Measurements from ENCODE around the gene REV1.

Gene REV1

DNA sequence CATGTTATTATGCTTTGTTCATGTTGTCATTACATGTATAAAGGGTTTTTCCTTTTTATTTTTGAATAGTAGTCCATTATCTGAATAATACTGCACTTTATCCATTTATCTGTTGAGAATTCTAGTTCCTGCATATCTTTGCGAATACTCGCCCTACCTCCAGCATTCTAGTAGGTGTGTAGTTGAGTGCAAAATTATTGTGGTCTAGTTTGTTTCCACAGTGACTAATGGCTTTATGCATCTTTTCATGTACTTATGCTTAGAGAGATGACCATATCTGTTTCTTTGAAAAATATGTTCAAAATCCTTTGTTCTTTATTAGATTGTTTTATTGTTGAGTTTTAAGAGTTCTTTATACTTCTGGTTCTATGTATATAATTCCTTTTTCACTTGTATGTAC, 103.8 kb downstream of the REV1 start:
- H2AFZ ChIP-seq (ENCODE audit: low read depth, low read length), result no peak overlapping the region

DNA sequence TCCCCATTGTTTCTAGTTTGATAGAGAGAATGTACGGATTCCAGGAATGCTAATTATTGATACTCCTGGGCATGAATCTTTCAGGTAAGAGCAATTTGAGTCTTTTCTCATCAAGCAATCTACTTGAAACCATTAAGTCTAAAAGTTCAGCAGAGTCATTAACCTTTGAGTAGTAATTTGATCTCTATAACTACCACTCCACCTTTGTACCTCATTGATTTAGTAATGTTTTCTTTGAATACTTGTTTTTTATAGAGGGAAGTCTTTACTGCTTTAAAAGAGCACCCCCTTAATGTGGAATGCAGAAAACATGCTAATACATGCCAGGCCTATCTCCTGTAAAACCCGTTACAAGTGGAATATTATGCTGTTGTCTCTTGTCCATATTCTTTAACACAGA, 107.7 kb downstream of the REV1 start:
- Histone ChIP-seq H3K4me3 (ENCODE audit: low read length) (no peak overlapping the region), H3K36me3 (replicated peaks; ENCODE audit: low read depth, low read length) (peaks cover 42% of the 10 kb centered on the region), H3K9me3 (ENCODE audit: insufficient read depth, low read length) (no peaks in the 10 kb centered on the region), H3K9ac (ENCODE audit: low read length) (no peak overlapping the region), H3K27me3 (ENCODE audit: low read depth, low read length) (no peaks in the 10 kb centered on the region), H3K27ac (ENCODE audit: low read length) (no peak overlapping the region), H3K79me2 (ENCODE audit: low read length) (no peaks in the 10 kb centered on the region), H3K4me2 (ENCODE audit: low read length) (no peak overlapping the region), H2AFZ (ENCODE audit: low read depth, low read length) (no peak overlapping the region), H4K20me1 (ENCODE audit: insufficient read depth, low read length) (0 out of 2 replicates have a peak, but pooled peaks cover 6% of the 10 kb centered on the region), H3K4me1 (ENCODE audit: low read length) (peaks cover 24% of the 10 kb centered on the region)
- TF ChIP-seq EZH2phosphoT487 (IDR thresholded peaks at IDR 0.05; ENCODE audit: low read depth), result no peak
- no peak for TF ChIP-seq CTCF (IDR thresholded peaks at IDR 0.05; ENCODE audit: low read depth, low read length)

More for the DNA sequence above, 103.8 kb downstream of the REV1 start:
- TF ChIP-seq EZH2phosphoT487 (IDR thresholded peaks at IDR 0.05; ENCODE audit: low read depth) (no peak), CTCF (IDR thresholded peaks at IDR 0.05; ENCODE audit: low read depth, low read length) (no peak)
- H3K27ac ChIP-seq (ENCODE audit: low read length), result no peak overlapping the region
- H3K4me3 ChIP-seq (ENCODE audit: low read length), result no peak overlapping the region
- no peaks in the 10 kb centered on the region for H3K79me2 ChIP-seq (ENCODE audit: low read length)
- H3K36me3 ChIP-seq (replicated peaks; ENCODE audit: low read depth, low read length), result peaks cover 44% of the 10 kb centered on the region
- H3K9ac ChIP-seq (ENCODE audit: low read length), result no peak overlapping the region
- H3K4me2 ChIP-seq (ENCODE audit: low read length), result no peak overlapping the region
- H3K27me3 ChIP-seq (ENCODE audit: low read depth, low read length), result no peaks in the 10 kb centered on the region
- no peaks in the 10 kb centered on the region for H3K9me3 ChIP-seq (ENCODE audit: insufficient read depth, low read length)
- no peaks in the 10 kb centered on the region for H4K20me1 ChIP-seq (ENCODE audit: insufficient read depth, low read length)
- H3K4me1 ChIP-seq (ENCODE audit: low read length), result no peaks in the 10 kb centered on the region

- Histone ChIP-seq H3K9me3 (ENCODE audit: insufficient read depth, low read length) (no peaks in the 10 kb centered on the region), H4K20me1 (ENCODE audit: insufficient read depth, low read length) (0 out of 2 replicates have a peak, but pooled peaks cover 6% of the 10 kb centered on the region), H3K9ac (ENCODE audit: low read length) (no peak overlapping the region), H3K27me3 (ENCODE audit: low read depth, low read length) (no peaks in the 10 kb centered on the region), H3K27ac (ENCODE audit: low read length) (peak overlapping the region; percentile 3; the same call in 1 of the 2 replicates), H3K36me3 (replicated peaks; ENCODE audit: low read depth, low read length) (peaks cover 49% of the 10 kb centered on the region), H2AFZ (ENCODE audit: low read depth, low read length) (no peak overlapping the region), H3K4me3 (ENCODE audit: low read length) (no peak overlapping the region), H3K79me2 (ENCODE audit: low read length) (no peaks in the 10 kb centered on the region), H3K4me2 (ENCODE audit: low read length) (peak overlapping the region; percentile 20; the same call in 1 of the 2 replicates), H3K4me1 (ENCODE audit: low read length) (peaks cover 24% of the 10 kb centered on the region)
- TF ChIP-seq EZH2phosphoT487 (IDR thresholded peaks at IDR 0.05; ENCODE audit: low read depth) (no peak), CTCF (IDR thresholded peaks at IDR 0.05; ENCODE audit: low read depth, low read length) (no peak)
Observed at GRCh38 chr2:99380376-99381010, 109.3 kb downstream of the REV1 start.

DNA sequence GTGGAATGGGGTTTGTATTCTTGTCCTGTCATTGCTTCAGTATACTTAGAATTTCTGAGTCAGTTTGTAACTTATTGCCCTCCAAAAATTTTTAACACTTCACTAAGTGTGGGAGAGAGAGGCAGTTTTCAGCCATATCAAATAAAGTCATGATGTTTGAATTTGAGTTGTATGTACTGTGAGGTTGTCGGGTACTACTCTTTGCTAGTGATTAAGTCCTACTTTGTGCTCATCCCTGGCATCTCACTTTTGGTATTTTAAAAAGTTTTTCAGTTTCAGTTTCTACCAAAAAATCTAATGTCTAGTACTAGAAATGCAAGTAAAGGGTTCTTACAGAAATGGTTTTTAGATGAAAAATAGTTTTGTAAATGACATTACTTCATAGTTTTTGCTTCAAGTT, 111.9 kb downstream of the REV1 start:
- H3K4me3 ChIP-seq (ENCODE audit: low read length), result no peak overlapping the region
- H3K9me3 ChIP-seq (ENCODE audit: insufficient read depth, low read length), result no peaks in the 10 kb centered on the region; the same call in 1 of the 2 replicates
- H3K36me3 ChIP-seq (replicated peaks; ENCODE audit: low read depth, low read length), result peaks cover 60% of the 10 kb centered on the region
- H3K4me2 ChIP-seq (ENCODE audit: low read length), result peak overlapping the region; percentile 9; the same call in 1 of the 2 replicates
- H3K79me2 ChIP-seq (ENCODE audit: low read length), result no peaks in the 10 kb centered on the region
- H3K4me1 ChIP-seq (ENCODE audit: low read length), result peaks cover 24% of the 10 kb centered on the region
- no peak overlapping the region for H2AFZ ChIP-seq (ENCODE audit: low read depth, low read length)
- no peaks in the 10 kb centered on the region for H3K27me3 ChIP-seq (ENCODE audit: low read depth, low read length)
- 0 out of 2 replicates have a peak, but pooled peaks cover 6% of the 10 kb centered on the region for H4K20me1 ChIP-seq (ENCODE audit: insufficient read depth, low read length)
- H3K9ac ChIP-seq (ENCODE audit: low read length), result no peak overlapping the region
- TF ChIP-seq EZH2phosphoT487 (IDR thresholded peaks at IDR 0.05; ENCODE audit: low read depth), result no peak
- no peak for TF ChIP-seq CTCF (IDR thresholded peaks at IDR 0.05; ENCODE audit: low read depth, low read length)
- peak overlapping the region; percentile 16; the same call in 1 of the 2 replicates for H3K27ac ChIP-seq (ENCODE audit: low read length)
